GF-D8 (cell line): Measurements from ENCODE around the gene RABL3.
"Not testable (repeated sequence)": the region's sequence is repeated elsewhere in the genome, so short reads cannot be mapped to it uniquely, and the experiment has no call there.

Experiments
- DNase-seq: peaks from one replicate; lab custom pipeline; 2025; lab: John Stamatoyannopoulos, UW

RABL3 gene, protein sequence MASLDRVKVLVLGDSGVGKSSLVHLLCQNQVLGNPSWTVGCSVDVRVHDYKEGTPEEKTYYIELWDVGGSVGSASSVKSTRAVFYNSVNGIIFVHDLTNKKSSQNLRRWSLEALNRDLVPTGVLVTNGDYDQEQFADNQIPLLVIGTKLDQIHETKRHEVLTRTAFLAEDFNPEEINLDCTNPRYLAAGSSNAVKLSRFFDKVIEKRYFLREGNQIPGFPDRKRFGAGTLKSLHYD

DNA sequence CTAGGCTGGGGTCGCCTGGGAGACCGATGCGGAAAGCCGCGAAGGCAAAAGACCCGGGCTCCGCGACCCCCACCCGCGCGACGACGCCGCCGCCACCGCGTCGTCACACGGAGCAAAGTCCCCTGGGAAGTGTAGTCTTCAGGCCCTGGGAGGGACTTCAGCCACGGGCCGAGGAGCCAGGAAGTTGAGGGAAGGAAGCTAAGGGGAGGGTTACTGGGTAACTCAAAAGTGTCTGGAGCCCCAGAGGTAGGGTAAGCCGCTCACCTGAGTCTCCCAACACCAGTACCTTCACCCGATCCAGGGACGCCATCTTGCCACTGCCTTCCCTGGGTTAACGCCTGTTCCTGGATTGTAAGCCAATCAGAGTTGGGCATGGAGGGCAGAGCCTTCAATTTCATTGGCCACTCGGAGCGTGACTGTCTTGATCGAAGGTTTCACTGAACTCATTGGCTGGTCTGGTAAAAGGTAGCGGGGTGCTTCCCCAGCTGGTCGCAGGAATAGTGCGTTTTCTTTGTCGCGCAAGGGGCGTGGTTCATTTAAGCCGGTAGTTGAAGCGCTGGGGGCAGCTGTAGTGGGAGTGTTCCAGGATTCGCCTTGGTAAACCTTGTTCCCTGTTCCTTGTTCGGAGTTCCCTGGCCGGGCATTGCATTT, at the start of gene RABL3, which contains the start of gene GTF2E1:
Gene RABL3, minus strand, starts transcription at position 319 of the 651 bp plus-strand sequence. Its CDS starts 9 bp downstream, at position 310.
Gene GTF2E1, plus strand, starts transcription at position 547 of the 651 bp plus-strand sequence. CDS start 7,809 bp downstream, outside the sequence.
- peak; percentile 98 for DNase-seq

DNA sequence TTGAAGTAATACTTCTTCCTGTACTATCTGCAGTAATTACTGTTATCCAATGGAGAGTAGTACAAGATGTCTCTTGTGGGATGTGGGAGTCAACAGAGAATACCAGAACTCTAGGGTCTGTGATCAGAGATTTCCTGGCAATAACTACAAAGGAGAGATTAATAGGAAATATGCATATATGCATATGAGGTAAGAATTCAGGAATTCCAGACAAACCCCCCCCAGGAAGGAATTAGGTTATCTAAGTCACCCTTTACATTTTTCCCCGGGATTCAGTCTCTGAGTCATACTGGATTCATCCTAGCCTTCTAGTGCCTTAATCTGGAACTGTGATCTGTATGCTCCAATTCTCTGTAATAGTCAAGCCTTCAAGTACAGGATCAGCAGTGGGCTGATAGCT, 49.6 kb upstream of the RABL3 start:
- no peak for DNase-seq

DNA sequence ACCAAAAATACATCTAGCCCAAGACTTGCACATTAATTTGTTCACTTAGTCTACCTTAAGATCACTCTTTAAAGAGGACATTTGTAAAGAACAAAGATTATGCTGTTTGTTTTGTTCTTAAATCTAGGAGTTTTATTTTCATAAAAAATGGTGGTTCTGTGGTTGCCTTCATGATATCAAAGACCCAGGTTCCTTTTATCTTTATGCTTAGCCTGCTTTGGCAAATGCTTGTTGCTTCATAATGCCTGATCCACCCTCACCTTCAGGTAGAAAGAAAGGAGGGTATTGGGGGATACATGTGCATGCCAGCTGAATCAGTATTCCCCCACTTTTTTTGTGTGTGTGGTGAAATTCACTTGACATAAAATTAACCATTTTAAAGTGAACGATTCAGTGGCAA, 48.7 kb upstream of the RABL3 start:
- DNase-seq: no peak

DNA sequence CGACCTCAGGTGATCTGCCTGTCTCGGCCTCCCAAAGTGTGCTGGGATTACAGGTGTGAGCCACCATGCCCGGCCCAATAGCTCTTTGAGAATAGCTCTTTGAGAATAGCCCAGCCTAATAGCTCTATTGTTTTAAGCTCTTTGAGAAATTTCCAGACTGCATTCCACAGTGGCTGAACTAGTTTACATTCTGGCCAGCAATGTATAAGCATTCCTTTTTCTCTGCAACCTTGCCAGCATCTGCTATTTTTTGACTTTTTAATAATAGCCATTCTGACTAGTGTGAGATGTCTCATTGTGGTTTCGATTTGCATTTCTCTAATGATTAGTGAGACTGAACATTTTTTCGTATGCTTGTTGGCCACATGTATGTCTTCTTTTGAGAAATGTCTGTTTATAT, 43.5 kb upstream of the RABL3 start:
- not testable (repeated sequence) for DNase-seq

DNA sequence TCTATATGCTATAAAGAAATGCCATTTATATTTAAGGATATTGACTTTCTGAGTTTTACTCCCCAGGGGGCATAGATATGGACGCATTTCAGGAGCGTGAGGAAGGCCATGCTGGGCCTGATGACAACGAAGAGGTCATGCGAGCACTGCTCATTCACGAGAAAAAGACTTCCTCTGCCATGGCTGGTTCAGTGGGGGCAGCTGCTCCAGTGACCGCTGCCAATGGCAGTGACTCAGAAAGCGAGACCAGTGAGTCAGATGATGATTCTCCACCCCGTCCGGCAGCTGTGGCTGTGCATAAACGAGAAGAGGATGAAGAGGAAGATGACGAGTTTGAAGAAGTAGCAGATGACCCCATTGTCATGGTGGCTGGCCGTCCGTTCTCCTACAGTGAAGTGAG, 38.7 kb upstream of the RABL3 start:
- DNase-seq: no peak

DNA sequence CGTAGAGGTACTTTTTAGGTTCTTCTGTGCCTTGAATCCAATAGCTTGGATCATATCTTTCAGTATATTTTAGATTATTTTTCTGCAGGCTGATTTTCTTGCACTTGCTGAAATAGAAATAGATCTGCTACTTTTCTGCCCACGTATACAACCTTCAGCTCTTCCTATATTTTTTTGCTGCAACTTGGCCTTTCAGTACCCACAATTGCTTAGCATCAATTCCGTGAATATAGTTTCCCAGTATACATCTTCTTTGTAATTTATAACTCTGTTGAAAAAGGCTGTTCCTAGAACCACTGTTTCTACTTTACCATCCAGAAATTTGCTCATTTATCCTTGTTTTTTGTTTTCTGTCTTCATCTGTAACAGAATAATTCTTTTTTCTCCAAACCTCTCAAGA, 36.5 kb upstream of the RABL3 start:
- no peak for DNase-seq

DNA sequence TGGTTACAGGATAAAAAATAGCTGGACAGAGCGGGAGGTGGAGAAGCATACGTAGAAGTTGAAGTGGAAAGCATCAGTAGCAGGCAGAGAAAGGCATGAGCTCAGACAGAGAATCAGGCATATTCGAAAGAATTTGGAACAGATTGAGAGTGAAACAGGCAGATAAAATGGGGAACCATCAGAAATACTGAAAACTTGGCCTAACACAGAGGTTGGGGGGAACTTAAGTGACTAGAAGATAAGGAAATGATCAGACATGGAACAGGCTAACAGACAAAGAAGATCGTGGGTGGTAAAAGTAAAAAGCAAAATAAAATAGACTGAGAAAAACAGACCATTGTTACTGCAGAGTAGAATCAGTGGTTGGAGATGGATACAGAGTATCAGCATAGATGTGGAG, 33.1 kb upstream of the RABL3 start:
- no peak for DNase-seq

DNA sequence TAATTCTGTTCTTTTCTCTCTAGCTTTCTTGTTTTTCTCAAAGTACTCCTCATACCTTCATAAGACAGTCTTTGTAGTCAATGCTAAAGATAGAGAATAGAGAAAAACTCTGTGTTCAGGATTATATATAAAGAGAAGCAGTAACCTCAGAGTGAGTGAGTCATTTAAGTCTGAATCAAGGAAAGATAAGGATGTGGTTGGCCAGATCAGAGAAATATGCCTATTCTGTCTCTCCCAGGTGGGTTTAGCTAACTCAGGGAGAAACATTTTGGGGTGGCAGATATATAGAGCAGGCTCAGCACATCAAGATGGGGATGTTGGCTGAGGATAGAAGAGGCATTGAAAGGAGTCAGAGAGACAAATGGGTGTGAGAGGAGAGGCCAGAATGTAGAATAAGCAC, 31.6 kb upstream of the RABL3 start:
- DNase-seq: no peak

DNA sequence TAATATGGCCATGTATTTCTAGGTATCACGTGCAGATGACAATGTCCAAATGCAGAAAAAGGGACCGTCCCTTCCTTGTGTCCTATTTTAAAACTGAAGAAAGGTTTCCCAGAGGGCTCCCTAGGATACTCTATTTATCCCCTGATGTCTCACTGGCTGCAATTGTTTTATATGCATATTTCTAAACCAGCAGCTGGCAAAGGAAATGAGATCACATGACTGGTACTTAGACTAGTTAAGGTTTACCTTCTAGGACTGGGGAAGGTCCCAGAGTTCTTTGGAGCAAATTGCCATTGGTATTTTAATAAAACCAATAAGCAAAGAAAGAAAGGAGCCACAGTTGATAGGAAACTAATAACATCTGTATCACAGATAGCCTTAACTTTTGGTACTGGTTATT, 29.8 kb upstream of the RABL3 start:
- DNase-seq: no peak

DNA sequence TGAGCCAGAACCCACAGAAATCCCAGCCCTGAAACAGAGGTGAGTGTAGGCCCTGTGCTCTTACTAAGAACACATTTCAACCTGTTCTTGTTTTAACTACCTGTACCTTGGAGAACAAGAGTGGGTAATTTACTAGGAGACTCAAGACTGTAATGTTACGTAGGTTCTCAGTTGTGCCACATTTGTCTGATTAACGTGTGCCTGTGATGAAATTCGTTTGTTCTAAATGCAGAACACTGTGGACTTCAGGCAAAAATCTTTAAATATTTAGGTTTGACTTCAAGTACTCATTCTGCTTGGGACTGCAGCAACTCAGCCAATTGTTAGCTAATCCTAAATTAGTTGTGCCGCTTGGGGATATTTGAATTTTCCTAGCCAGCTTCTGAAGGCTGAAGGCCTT, 28.6 kb upstream of the RABL3 start:
- no peak for DNase-seq

DNA sequence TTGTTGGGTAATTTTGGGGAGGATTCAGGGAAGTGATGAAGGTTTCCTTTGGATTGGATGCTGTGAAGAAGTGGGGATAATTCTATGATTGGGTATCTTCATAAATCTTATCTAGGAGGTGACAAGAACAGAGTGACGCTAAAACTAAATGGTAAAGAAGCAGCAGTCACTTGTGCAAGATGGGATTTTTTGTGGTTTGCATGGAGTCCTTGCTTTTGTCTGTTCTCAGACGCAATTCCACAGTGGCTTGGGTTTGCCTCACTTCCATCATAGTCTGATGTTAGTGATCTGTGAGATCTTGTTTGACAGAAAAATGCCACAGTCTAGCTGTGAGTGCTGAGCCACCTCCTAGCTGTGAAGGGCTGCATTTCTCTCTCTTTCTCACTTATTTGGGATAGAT, 27.1 kb upstream of the RABL3 start:
- DNase-seq: no peak

DNA sequence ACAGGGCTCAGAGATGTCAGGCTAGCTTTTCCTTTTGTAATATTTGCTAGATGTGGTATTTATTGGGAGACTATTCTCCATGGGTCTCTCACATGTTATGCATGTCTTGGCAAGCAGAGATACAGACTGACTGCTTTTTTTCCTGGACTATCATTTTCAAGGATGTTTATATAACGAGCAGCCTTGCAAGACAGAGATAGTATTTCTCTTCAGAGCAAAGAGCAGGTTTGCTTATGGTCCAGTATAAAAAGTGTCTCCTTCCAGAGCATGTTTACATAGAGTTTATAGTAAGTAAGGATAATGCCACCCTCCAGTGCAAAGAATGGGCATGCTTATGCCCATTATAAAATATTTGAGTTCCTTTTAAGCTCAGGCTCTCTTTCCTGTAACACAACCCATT, 24.8 kb upstream of the RABL3 start:
- DNase-seq: no peak

DNA sequence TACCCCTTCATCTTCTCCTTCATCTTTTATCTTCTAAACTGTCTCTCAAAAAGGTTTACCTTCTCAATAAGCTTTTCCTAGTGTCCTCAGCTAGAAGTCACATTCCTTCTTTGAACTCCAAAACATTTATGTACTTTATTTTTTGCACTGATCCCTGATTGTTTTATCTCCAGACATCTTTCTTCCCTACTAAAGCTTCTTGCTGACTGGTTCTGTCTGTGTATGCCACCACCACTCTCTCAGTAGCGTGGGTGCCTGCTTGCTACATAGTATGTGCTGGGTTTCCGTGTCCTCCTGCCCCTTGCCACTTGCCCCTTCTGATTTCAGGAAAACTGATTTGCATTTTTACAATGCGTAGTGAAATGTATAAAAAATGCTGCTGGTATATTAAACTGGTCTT, 24.3 kb upstream of the RABL3 start:
- no peak for DNase-seq

DNA sequence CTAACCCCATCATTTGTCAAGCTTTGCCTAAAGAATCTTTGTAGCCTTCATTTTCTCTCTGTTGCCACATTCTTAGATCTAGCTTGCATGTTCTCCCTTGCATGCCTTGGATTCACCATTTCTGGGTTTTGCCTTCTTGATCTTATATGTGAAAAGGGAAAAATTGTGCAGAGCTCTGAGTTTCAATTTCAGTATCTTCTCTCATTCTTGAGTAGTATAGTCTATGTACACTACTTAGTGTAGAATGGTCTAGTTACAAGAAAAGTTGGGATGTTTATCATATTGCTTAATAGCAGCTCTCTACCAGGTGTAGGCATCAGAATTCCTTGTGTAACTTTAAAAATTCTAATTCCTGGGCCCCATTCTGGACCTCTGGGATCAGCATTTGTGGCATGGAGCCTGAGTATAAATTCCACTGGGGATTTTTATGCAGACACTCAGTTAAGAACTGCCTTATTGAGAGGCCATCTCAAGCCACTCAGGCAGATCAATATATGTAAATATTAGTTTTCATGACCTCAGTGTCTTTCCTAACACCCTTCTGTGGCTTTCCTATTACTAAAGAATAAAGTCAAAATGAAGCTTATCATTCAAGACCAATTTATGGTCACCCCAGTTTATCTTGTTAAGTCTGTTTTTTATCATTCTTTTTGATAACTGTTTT, 23.6 kb upstream of the RABL3 start:
- no peak for DNase-seq

DNA sequence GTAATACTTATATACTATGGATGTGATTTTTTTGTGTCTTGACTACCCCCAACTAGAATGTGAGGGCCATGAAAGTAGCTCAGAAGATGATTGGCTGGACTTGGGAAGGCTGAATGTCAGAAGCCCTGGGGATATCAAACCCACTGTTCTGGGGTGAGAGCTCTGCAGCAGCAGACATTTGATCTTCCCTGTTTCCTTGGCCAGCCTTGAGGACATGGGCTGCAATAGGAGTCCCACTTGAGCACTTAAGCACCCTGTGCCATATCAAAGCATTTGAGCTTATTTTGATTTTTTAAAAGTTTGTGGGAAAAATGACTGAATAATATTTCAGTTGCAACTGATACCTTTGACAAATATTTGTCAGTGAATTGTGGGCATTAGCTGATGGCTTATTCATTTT, 21.9 kb upstream of the RABL3 start:
- DNase-seq: no peak

DNA sequence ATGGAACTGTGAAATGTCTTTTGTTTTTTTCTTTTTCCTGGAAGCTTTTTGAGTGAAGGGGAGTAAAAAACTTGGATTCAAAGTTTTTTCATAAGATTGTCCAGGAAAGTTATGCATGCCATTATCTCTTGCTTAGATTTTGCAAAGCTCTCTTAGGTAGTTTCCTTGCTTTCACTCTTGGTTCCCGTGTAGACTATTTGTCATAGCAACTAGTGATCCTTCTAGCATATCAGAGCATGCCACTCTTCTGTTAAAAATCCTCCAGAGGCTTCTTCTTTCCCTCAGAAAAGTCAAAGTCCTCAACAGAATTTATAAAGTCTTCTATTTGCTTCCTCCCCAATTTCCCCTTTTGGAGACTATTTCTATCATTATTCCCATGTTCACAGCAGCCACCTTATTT, 21.3 kb upstream of the RABL3 start:
- no peak for DNase-seq

DNA sequence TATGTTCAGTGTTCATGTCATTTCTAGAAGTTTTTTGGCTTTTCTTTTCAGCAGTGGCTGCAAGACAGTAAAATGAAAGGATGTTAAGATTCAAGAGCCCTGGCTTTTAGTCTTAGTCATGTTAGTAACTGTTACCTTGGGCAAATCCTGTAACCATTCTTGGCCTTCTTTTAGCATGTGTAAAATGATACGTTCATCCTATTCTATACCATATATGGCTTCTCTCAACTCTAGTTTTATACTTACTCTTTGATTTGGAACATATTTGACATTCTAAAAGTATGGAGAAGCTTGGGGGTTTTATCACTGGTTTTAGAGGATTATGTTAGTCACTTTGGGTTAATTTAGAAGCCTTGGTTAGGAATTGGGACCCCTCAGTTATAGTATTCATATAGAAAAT, 20.3 kb upstream of the RABL3 start:
- no peak for DNase-seq

DNA sequence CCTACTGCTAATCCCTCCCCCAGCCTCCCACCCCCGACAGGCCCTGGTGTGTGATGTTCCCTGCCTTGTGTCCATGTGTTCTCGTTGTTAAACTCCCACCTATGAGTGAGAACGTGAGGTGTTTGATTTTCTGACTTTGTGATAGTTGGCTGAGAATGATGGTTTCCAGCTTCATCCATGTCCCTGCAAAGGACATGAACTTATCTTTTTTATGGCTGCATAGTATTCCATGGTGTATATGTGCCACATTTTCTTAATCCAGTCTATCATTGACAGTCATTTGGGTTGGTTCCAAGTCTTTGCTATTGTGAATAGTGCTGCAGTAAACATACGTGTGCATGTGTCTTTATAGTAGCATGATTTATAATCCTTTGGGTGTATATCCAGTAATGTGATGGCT, 16.2 kb upstream of the RABL3 start:
- not testable (repeated sequence) for DNase-seq

DNA sequence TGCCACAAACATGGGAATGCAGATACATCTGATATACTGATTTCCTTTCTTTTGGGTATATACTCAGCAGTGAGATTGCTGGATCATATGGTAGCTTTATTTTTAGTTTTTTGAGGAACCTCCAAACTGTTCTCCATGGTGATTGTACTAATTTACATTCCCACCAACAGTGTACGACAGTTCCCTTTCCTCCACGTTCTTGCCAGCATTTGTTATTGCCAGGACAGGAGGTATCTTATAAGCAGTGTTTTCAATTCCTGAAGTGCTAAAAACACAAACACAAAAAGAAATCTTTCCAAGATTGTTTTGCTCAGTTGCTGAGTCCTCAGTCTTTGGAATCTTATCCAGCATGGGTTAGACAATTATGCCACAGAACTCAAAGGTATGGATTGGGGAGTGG, 13.7 kb upstream of the RABL3 start:
- no peak for DNase-seq

DNA sequence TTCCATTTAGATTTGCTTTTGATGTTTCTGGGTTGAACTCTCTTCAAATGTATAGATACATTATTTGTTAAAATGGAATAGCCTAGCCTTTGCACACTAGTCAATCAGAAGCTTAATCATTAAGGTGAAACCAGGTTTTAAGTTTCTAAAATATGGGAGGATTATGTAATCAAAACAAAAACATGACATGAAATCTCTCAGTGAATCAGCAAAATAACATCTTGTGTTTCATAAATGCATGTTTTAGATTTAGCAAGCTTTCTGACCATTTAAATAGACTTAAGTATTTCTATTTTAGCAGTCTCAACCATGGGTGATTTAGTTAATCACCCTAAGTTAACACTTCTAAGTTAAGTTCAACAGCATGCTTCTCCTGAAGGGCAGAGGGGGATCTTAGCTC, 11.5 kb upstream of the RABL3 start:
- DNase-seq: no peak

DNA sequence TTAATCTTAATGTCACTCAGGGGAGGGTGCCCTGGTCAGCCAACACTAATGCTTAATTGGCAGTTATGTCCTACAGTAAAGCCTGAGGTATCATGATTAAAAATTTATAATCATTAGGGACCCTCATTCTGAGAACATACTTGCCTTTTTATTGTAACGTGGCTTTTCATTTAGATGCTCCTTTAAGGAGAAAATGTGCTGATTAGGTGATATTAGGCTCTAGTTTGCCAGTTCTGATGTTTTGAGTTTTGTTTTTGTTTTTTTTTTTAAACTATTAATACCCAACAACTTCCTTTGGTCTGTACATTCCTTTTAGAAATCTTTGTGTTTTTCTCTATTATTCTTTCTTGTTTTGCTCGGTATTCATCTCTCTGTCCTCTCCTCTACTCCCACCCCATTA, 10.5 kb upstream of the RABL3 start:
- no peak for DNase-seq

DNA sequence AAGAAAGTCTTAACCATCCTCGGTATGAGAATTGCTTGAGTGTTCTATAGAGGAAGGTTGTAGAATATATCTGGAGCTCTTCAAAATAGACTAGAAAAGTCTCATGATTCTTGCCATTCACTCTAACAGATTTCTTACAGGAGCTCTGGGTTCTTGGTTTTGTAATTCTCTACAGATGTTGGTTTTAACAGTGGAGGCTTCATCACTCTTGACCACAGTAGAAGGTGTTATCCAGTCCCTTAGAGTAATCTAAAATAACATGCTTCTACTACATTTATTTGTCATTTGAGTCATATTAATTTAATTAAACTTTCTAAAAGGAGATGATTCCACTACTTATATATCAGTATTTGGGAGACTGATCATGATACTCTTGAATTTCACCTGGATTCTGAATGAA, 9.9 kb upstream of the RABL3 start:
- no peak for DNase-seq

DNA sequence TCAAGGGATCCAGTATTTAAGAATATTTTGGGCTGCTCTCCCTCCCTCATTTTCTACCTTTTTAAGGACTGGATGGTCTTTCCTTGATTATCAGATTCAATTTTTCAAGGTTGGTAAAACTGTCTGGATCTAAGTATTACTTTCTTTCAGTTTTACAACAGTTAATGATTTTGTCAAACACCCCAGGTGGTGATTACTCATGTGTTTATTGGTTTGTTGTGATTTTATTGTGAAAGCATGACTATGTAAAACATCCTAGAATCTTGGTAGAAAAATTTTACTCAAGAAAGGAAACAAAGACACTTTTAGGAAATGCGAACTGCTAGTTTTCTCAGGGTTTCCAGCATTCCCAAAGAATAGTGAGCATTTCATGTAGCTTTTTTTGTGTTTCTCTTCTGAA, 7.5 kb upstream of the RABL3 start:
- DNase-seq: no peak

DNA sequence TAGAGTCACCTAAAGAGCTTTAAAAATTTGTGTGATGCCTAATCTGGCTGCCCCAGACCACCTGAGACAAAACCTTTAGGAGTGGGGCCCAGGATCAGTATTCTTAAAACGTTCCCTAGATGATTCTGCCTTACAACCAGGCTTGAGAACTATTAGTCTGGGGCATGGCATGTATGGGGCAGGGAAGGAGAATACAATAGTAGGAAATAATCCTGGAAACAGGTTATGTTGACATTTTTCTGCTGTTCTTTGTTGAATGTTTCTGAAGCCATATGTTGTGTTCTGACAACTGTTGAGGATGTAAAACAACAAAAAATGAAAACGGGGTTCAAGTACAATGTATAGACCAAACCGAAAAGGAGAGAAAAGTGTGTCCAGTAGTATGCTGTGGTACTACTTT, 3.1 kb upstream of the RABL3 start:
- DNase-seq: no peak
